H1 (cell line): ENCODE data around the gene VPS37C. TPM values are rescaled to one million over a fixed set of nuclear protein-coding genes. Genes with fewer than 3 reads are reported as not detected.

Experiments
- KDM4A ChIP-seq: IDR thresholded peaks from one replicate; pipeline ENCODE4 v1.7.1; 2012; ENCODE audit warnings: low read depth, mild to moderate bottlenecking, moderate library complexity, low read length, inconsistent platforms; ENCODE audit not compliant: severe bottlenecking
- POLR2A ChIP-seq, 2 experiments: IDR thresholded peaks; 1 replicate in 1 of 2; 2 replicates in 1 of 2; pipeline ENCODE4 v1.6.1; 2011; ENCODE audit warnings: low read depth in 2 of 2, low read length in 2 of 2, mild to moderate bottlenecking in 2 of 2; ENCODE audit errors: control extremely low read depth in 1 of 2
- RXRA ChIP-seq: IDR thresholded peaks from 2 replicates; pipeline ENCODE4 v1.6.1; 2011; ENCODE audit warnings: low read depth, mild to moderate bottlenecking, low read length, moderate library complexity; ENCODE audit not compliant: insufficient read depth
- TEAD4 ChIP-seq: IDR thresholded peaks from 2 replicates; pipeline ENCODE4 v1.6.1; 2012; ENCODE audit warnings: low read depth, low read length, inconsistent platforms, mixed read lengths
- polyA plus RNA-seq, 7 experiments: library from polyadenylated mRNA; depleted of rRNA in 3 of 7; stranded (reverse) in 5 of 7; unstranded in 2 of 7; fragments of >200 nt in 5 of 7; fragments of 200-250 nt in 2 of 7; gene quantifications; 1 replicate in 5 of 7; 2 replicates in 1 of 7; 4 replicates in 1 of 7; pipeline versions ENCODE4 v1.2.1 to v1.2.3, GENCODE V29; 2011 to 2013; ENCODE audit warnings: missing spikeins in 2 of 7, mixed read lengths in 2 of 7
- total RNA-seq: library from RNA; stranded (reverse); fragmentation: NEBNext Ultra II Directional; extraction: Animal tissue kit (Norgen Biotek cat#: 25700); gene quantifications from 2 replicates; pipeline ENCODE4 v1.2.1, GENCODE V29; 2021
- TF ChIP-seq, protein P1 (sequence below): fragments of 300-600 bp; sonication (generic); IDR thresholded peaks from 2 replicates; pipeline ENCODE4 v1.7.1; 2012; ENCODE audit warnings: low read length, moderate library complexity, mild to moderate bottlenecking, inconsistent platforms; ENCODE audit not compliant: insufficient replicate concordance
- TF ChIP-seq, protein P2 (sequence below): IDR thresholded peaks from 2 replicates; pipeline ENCODE4 v1.6.1; 2011; ENCODE audit warnings: low read depth, mild to moderate bottlenecking, low read length; ENCODE audit not compliant: insufficient read depth
- TF ChIP-seq, protein P3 (sequence below): IDR thresholded peaks from 2 replicates; pipeline ENCODE4 v1.6.1; 2012; ENCODE audit warnings: low read length, inconsistent platforms

The VPS37C gene
- total and polyA plus RNA-seq, 2 of the 8 experiments (the other 6 are each of a cell fraction or from before 2014, with no cell fraction given) = 12.9 to 21.0 TPM

DNA sequence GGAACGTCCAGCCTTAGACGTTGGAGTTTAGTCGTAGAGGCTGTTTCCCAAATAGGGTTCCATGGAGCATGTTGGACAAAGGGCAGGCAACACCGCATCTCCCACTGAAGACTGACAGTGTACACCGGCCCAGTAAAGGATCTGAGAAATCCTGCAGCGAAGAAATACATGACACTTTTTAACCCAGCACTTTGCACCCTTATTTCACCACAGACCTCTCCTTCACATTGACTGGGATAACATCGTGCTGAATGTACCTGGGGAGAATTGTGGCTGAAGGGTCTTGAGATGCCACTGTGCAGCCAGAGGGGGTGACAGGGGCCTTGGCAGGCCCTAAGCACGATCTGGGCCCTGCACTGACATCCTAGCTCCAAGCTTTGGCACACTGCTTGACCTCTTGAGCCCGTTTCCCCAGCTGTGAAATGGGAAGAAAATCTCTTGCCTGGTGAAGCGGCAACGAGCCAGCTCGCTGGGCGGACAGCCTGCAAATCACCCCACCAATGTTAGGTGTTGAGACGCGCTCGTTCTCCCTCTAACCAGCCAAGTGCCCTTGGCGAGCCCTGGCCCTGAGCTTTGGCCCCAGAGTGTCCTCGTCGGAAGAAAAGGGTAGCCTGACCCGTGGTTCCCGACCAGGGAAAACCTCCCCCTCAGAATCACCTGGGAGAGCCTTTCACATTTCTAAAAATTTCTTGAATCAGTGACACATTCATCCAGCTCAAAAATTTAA, 45.6 kb downstream of the VPS37C start (continued):
- TF ChIP-seq, protein P1, sequence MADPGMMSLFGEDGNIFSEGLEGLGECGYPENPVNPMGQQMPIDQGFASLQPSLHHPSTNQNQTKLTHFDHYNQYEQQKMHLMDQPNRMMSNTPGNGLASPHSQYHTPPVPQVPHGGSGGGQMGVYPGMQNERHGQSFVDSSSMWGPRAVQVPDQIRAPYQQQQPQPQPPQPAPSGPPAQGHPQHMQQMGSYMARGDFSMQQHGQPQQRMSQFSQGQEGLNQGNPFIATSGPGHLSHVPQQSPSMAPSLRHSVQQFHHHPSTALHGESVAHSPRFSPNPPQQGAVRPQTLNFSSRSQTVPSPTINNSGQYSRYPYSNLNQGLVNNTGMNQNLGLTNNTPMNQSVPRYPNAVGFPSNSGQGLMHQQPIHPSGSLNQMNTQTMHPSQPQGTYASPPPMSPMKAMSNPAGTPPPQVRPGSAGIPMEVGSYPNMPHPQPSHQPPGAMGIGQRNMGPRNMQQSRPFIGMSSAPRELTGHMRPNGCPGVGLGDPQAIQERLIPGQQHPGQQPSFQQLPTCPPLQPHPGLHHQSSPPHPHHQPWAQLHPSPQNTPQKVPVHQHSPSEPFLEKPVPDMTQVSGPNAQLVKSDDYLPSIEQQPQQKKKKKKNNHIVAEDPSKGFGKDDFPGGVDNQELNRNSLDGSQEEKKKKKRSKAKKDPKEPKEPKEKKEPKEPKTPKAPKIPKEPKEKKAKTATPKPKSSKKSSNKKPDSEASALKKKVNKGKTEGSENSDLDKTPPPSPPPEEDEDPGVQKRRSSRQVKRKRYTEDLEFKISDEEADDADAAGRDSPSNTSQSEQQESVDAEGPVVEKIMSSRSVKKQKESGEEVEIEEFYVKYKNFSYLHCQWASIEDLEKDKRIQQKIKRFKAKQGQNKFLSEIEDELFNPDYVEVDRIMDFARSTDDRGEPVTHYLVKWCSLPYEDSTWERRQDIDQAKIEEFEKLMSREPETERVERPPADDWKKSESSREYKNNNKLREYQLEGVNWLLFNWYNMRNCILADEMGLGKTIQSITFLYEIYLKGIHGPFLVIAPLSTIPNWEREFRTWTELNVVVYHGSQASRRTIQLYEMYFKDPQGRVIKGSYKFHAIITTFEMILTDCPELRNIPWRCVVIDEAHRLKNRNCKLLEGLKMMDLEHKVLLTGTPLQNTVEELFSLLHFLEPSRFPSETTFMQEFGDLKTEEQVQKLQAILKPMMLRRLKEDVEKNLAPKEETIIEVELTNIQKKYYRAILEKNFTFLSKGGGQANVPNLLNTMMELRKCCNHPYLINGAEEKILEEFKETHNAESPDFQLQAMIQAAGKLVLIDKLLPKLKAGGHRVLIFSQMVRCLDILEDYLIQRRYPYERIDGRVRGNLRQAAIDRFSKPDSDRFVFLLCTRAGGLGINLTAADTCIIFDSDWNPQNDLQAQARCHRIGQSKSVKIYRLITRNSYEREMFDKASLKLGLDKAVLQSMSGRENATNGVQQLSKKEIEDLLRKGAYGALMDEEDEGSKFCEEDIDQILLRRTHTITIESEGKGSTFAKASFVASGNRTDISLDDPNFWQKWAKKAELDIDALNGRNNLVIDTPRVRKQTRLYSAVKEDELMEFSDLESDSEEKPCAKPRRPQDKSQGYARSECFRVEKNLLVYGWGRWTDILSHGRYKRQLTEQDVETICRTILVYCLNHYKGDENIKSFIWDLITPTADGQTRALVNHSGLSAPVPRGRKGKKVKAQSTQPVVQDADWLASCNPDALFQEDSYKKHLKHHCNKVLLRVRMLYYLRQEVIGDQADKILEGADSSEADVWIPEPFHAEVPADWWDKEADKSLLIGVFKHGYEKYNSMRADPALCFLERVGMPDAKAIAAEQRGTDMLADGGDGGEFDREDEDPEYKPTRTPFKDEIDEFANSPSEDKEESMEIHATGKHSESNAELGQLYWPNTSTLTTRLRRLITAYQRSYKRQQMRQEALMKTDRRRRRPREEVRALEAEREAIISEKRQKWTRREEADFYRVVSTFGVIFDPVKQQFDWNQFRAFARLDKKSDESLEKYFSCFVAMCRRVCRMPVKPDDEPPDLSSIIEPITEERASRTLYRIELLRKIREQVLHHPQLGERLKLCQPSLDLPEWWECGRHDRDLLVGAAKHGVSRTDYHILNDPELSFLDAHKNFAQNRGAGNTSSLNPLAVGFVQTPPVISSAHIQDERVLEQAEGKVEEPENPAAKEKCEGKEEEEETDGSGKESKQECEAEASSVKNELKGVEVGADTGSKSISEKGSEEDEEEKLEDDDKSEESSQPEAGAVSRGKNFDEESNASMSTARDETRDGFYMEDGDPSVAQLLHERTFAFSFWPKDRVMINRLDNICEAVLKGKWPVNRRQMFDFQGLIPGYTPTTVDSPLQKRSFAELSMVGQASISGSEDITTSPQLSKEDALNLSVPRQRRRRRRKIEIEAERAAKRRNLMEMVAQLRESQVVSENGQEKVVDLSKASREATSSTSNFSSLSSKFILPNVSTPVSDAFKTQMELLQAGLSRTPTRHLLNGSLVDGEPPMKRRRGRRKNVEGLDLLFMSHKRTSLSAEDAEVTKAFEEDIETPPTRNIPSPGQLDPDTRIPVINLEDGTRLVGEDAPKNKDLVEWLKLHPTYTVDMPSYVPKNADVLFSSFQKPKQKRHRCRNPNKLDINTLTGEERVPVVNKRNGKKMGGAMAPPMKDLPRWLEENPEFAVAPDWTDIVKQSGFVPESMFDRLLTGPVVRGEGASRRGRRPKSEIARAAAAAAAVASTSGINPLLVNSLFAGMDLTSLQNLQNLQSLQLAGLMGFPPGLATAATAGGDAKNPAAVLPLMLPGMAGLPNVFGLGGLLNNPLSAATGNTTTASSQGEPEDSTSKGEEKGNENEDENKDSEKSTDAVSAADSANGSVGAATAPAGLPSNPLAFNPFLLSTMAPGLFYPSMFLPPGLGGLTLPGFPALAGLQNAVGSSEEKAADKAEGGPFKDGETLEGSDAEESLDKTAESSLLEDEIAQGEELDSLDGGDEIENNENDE = no peak
- no peak for TF ChIP-seq TEAD4
- TF ChIP-seq KDM4A = no peak
- no peak for TF ChIP-seq POLR2A (IDR thresholded peaks at IDR 0.05; ENCODE audit: control extremely low read depth in 1 of 2, low read depth in 2 of 2, low read length in 2 of 2)
- TF ChIP-seq, protein P2, sequence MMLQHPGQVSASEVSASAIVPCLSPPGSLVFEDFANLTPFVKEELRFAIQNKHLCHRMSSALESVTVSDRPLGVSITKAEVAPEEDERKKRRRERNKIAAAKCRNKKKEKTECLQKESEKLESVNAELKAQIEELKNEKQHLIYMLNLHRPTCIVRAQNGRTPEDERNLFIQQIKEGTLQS = no peak
- TF ChIP-seq RXRA = no peak
- TF ChIP-seq, protein P3, sequence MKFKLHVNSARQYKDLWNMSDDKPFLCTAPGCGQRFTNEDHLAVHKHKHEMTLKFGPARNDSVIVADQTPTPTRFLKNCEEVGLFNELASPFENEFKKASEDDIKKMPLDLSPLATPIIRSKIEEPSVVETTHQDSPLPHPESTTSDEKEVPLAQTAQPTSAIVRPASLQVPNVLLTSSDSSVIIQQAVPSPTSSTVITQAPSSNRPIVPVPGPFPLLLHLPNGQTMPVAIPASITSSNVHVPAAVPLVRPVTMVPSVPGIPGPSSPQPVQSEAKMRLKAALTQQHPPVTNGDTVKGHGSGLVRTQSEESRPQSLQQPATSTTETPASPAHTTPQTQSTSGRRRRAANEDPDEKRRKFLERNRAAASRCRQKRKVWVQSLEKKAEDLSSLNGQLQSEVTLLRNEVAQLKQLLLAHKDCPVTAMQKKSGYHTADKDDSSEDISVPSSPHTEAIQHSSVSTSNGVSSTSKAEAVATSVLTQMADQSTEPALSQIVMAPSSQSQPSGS = no peak
